ENCODE data around the gene PLOD2. TPM values are rescaled to one million over a fixed set of nuclear protein-coding genes. Genes with fewer than 3 reads are reported as not detected.

Gene PLOD2
- total RNA-seq, result 78.6 and 79.3 TPM in 2 replicates

GRCh38 chr3:146160964-146161662 lies at the start of gene PLOD2:
PLOD2 (minus strand) TSS chr3:146161184; CDS start chr3:146160989, 195 bp downstream.

Other genes with a start within 250 kb of the PLOD2 start
- gene PLSCR4, start 89.9 kb upstream of the PLOD2 start, total RNA-seq, result 43.8 and 45.5 TPM in 2 replicates

Data from mammary microvascular endothelial cell (primary cell).